Measurements from ENCODE around the gene KLK13.

KLK13 gene

DNA sequence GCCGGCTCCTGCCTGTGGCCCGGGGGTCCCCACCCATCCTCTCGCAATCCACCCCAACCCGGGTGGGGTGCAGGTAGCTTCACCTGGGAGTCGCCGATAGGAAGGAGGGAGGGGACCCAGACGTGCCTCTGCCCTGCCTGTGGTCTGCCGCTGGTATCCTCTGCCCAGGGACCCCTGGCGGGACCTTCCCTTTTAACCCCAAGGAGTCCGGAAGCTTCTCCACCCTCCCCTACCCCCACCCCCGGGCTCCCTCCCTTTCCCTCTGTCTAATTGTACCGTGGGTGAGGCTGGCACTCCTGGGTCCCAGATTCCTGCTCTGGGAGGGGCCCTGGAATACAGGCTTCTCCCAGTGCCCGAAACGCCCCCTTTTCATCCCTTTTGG lies 45.4 kb downstream of the KLK13 start, which contains the start of gene KLK10:
TSS of gene KLK10 (minus strand) at position 166 of the 382 bp plus-strand sequence. CDS start 579 bp downstream, outside the sequence.
- no peak for DNase-seq (ENCODE audit: low spot score)

DNA sequence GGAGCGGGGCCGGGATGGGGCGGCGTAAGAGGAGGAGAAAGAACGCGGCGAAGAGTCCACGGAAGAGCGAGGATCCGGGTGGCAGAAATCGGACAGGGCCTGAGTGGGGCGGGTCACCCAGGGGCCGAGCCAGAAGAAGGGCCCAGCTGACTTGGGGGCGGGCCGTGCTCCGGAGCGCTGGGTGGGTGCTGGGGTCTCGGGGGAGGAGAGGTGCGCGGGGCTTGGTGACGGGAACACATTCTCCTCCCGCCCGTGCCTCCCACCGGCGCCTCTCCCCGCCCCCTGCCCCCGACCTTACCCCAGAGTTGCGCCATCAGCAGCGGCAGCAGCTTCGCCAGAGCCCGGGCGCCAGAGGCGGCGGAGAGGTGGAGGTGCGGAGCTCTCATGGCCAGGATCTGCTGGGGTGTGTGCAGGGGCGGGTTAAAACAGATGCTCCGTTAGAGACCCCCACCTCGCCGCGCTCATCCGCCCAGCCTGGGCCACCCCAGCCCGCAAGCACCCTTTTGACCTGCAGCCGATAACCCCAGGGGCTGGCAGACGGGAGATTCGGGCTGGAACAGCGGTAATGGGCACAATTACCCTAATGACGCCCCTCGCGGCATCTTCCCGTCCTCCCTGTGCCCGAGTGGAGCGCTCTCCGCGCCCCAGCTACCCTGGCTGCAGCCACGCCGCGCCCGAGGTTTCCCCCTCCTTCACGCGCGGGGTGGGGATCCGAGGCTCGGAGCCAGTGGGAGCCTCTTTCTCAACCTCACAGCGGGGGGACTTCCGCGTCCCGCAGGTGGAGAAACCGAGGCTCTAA lies 45.9 kb downstream of the KLK13 start:
- no peak for DNase-seq (ENCODE audit: low spot score)

- no peak for DNase-seq (ENCODE audit: low spot score)
Observed at GRCh38 chr19:51016798-51017683, 47.9 kb downstream of the KLK13 start.

DNA sequence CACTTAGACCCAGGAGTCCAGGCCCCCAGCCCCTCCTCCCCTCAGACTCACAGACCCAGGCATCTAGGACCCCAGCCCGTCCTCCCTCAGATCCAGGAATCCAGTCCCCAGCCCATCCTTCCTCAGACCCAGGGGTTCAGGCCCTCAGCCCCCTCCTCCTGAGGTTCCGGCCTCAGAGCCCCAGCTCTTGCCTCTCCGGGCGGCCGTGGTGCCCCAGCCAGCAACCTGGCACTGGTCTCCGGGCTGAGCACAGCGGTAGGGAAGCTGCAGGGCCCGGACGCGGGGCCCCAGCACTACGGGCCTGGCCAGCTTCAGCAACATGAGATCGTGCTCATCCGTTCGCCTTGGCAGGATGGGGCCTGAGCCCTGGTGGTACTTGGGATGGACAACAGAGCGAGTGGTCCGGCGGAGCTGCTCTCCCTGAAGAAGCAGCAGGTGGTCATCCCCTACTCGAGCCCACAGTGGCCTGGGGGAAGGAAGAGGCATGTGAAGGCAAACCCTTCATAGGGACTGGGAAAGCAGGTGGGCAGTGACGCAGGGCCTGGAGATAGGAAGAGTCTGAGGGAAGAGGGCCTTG lies 49.1 kb downstream of the KLK13 start:
- DNase-seq (ENCODE audit: low spot score) = no peak

DNA sequence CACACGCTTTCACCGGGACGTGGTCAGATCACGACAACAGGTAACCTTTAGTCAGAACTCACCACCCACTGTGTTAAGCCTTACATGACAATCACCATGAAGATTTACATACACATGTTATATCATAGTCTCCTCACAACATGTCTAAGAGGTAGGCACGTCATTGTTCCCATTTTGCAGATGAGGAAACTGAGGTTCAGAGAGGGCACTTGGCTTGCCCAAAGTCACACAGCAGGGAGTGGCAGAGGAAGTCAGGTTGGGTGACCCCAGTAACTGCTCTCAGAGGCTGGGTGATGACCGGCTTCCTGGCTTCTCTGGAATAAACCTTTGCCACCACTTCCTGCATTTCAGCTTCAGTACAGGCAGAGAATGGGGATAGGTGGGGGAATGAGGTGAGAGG lies 50.6 kb downstream of the KLK13 start:
- no peak for DNase-seq (ENCODE audit: low spot score)

GRCh38 chr19:51012661-51013190 lies 52.2 kb downstream of the KLK13 start:
- no peak for DNase-seq (ENCODE audit: low spot score)

GRCh38 chr19:51010066-51010795 lies 54.7 kb downstream of the KLK13 start:
- no peak for DNase-seq (ENCODE audit: low spot score)

GRCh38 chr19:51009061-51009891 lies 55.6 kb downstream of the KLK13 start:
- DNase-seq (ENCODE audit: low spot score) = no peak

DNA sequence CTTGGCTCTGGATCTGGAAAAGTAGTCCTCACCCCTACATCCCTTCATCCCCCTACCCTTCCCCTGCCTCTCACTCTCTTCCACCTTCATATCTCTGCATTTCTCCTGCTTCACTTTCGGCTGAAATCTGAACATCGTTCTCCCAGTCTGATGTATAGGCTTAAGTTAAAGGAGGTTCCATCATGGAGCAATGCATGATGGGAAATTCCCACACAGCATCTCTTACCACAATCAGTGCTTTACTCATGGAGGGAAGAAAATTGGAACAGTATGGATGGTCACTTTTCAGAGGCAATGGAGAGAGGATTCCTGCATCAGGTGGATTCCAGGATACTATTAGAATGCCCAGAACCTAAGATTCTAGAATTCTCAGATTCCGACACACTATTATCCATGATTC lies 57.4 kb downstream of the KLK13 start:
- DNase-seq (ENCODE audit: low spot score) = no peak

DNA sequence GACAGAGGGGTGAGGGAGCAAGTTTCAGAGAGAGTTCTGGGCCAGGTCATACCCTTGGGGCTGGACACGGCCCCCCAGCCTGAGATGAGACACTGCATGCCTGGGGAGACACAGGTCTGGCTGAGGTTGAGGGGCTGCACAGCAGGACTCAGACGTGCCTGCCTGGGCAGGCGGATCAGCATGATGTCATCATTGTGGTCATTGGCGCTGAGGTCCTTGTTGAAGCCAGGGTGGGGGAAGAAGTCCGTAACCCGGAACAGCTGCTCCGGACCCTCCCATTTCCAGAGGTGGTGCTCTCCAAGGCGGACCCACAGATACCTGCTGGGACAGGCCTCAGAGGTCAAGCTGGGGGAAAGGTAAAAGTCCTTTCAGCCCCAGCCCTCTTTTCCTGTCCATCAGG lies 58.5 kb downstream of the KLK13 start:
- no peak for DNase-seq (ENCODE audit: low spot score)

Data from activated CD4-positive, alpha-beta T cell treated with anti-CD3 and anti-CD28 coated beads, Interleukin-2, Interleukin-4, amounts not matched to agents 100 ng/mL and 50 ng/mL, durations not matched to agents 16 hours and 8 hours (primary cell).